ENCODE data around the gene TMEM9.

DNA sequence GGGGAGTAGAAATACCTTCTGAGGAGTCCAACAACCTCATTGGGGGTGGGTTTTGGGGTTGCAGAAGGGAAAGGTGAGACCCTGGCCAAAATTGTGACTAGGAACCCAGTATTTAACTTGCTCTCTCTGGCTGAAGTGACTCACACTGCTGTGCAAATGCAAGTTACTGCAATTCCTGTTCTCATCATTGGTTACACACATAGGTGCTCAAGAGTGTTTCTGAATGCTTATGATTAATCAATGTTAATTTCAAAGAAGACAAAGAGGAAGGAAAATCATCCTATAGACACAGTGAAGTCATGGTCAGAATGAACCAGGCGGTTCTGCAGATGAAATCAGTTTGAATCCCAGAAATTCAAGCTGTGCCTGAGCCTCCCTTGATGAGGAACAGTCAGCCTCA lies 30.4 kb downstream of the TMEM9 start:
- no peak for TF ChIP-seq POLR2A (IDR thresholded peaks at IDR 0.05)
- TF ChIP-seq, protein P1, sequence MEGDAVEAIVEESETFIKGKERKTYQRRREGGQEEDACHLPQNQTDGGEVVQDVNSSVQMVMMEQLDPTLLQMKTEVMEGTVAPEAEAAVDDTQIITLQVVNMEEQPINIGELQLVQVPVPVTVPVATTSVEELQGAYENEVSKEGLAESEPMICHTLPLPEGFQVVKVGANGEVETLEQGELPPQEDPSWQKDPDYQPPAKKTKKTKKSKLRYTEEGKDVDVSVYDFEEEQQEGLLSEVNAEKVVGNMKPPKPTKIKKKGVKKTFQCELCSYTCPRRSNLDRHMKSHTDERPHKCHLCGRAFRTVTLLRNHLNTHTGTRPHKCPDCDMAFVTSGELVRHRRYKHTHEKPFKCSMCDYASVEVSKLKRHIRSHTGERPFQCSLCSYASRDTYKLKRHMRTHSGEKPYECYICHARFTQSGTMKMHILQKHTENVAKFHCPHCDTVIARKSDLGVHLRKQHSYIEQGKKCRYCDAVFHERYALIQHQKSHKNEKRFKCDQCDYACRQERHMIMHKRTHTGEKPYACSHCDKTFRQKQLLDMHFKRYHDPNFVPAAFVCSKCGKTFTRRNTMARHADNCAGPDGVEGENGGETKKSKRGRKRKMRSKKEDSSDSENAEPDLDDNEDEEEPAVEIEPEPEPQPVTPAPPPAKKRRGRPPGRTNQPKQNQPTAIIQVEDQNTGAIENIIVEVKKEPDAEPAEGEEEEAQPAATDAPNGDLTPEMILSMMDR (IDR thresholded peaks at IDR 0.05): no peak
- TF ChIP-seq POLR2AphosphoS5 (IDR thresholded peaks at IDR 0.05): no peak
